Neural progenitor cell (in vitro differentiated cells): ENCODE data around the gene ZNF181. TPM values are rescaled to one million over a fixed set of nuclear protein-coding genes. Genes with fewer than 3 reads are reported as not detected.

Source experiments
- DNase-seq: peaks from one replicate; pipeline ENCODE4 v3.0.0-alpha.2; 2016; ENCODE audit warnings: low spot score
- H2AFZ ChIP-seq: fragments of 200-600 bp; sonication (generic); replicated peaks from 2 replicates; pipeline ENCODE4 v1.6.1; 2016; ENCODE audit warnings: antibody characterized with exemption
- H3F3A ChIP-seq: fragments of 200-600 bp; sonication (generic); 2 replicates; pipeline ENCODE4 v1.6.1; 2016; ENCODE audit warnings: antibody characterized with exemption, low read depth
- H3K27ac ChIP-seq: fragments of 200-600 bp; sonication (generic); 2 replicates; pipeline ENCODE4 v1.5.1; 2016; ENCODE audit warnings: mild to moderate bottlenecking
- H3K27me3 ChIP-seq: fragments of 200-600 bp; sonication (generic); 2 replicates; pipeline ENCODE4 v1.6.1; 2016; ENCODE audit warnings: mild to moderate bottlenecking, moderate library complexity
- H3K36me3 ChIP-seq: fragments of 200-600 bp; sonication (generic); 2 replicates; pipeline ENCODE4 v1.5.1; 2016
- H3K4me1 ChIP-seq: fragments of 200-600 bp; sonication (generic); 2 replicates; pipeline ENCODE4 v1.6.1; 2016; ENCODE audit warnings: mixed run types
- H3K4me2 ChIP-seq: fragments of 200-600 bp; sonication (generic); 2 replicates; pipeline ENCODE4 v1.6.1; 2016
- H3K4me3 ChIP-seq: fragments of 200-600 bp; sonication (generic); 2 replicates; pipeline ENCODE4 v1.5.1; 2016
- H3K79me2 ChIP-seq: fragments of 200-600 bp; sonication (generic); 2 replicates; pipeline ENCODE4 v1.6.1; 2016; ENCODE audit warnings: low read depth
- H3K9ac ChIP-seq: fragments of 200-600 bp; sonication (generic); 2 replicates; pipeline ENCODE4 v1.6.1; 2016
- H3K9me3 ChIP-seq: fragments of 200-600 bp; sonication (generic); 2 replicates; pipeline ENCODE4 v1.5.1; 2016; ENCODE audit warnings: low read depth
- H4K20me1 ChIP-seq: fragments of 200-600 bp; sonication (generic); 2 replicates; pipeline ENCODE4 v1.6.1; 2016; ENCODE audit warnings: low read depth
- H3K27ac Mint-ChIP-seq: 3 replicates; pipeline ENCODE4 v1.8.0; 2021; ENCODE audit warnings: mixed read lengths
- H3K27me3 Mint-ChIP-seq: 2 replicates; pipeline ENCODE4 v1.8.0; 2022; ENCODE audit warnings: low read depth, mild to moderate bottlenecking, inconsistent platforms, moderate library complexity, mixed read lengths; ENCODE audit not compliant: insufficient read depth
- H3K36me3 Mint-ChIP-seq: 3 replicates; pipeline ENCODE4 v1.8.0; 2021; ENCODE audit warnings: mixed read lengths
- H3K4me1 Mint-ChIP-seq: 3 replicates; pipeline ENCODE4 v1.8.0; 2021; ENCODE audit warnings: mixed read lengths
- H3K4me3 Mint-ChIP-seq: 3 replicates; pipeline ENCODE4 v1.8.0; 2021; ENCODE audit warnings: mild to moderate bottlenecking, moderate library complexity, mixed read lengths
- H3K9me3 Mint-ChIP-seq: 3 replicates; pipeline ENCODE4 v1.8.0; 2020; ENCODE audit warnings: mixed read lengths
- EZH2 ChIP-seq: fragments of 200-600 bp; sonication (generic); IDR thresholded peaks from 2 replicates; pipeline ENCODE4 v1.6.1; 2017; ENCODE audit warnings: antibody characterized with exemption, mild to moderate bottlenecking, moderate library complexity
- EZH2phosphoT487 ChIP-seq: fragments of 200-600 bp; sonication (generic); IDR thresholded peaks from 2 replicates; pipeline ENCODE4 v1.6.1; 2017; ENCODE audit warnings: antibody characterized with exemption
- total RNA-seq: library from RNA; depleted of rRNA; stranded (reverse); fragments of >200 nt; gene quantifications from 2 replicates; pipeline ENCODE4 v1.2.3, GENCODE V29; 2015; ENCODE audit warnings: low replicate concordance
- TF ChIP-seq, protein P1 (sequence below): fragments of 200-600 bp; sonication (generic); IDR thresholded peaks from 2 replicates; pipeline ENCODE4 v1.5.1; 2017; ENCODE audit warnings: antibody characterized with exemption, mild to moderate bottlenecking

Gene ZNF181
- total RNA-seq, 1 donor from 2014 or later = 20.2 TPM

DNA sequence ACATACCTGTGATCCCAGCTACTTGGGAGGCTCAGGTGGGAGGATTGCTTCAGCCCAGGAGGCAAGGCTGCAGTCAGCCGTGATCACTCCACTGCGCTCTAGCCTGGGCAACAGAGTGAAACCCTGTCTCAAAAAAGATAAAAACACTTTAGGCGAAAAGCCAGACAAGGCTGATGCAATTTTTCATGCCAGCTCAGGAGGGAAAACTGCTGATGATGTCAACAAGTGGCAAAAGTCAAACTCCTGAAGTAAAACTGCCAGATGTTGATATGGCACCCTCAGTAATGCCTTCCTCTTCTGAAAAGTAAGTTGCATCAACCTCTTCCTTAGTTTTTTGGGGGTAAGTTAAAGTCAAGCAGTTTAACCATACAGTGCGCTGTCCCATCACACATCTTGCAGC, 23.4 kb downstream of the ZNF181 start:
- Histone ChIP-seq H3K79me2 (no peaks in the 10 kb centered on the region), H3K9me3 (peaks cover 39% of the 10 kb centered on the region), H3K4me2 (no peak overlapping the region), H3K4me3 (no peak overlapping the region), H3K27ac (no peak overlapping the region), H3K36me3 (peaks cover 10% of the 10 kb centered on the region), H4K20me1 (no peaks in the 10 kb centered on the region), H2AFZ (no peak overlapping the region), H3K27me3 (no peaks in the 10 kb centered on the region), H3K4me1 (no peaks in the 10 kb centered on the region), H3F3A (no peaks in the 10 kb centered on the region), H3K9ac (no peak overlapping the region)
- Mint-ChIP-seq H3K36me3 (peaks cover 51% of the 10 kb centered on the region), H3K27ac (no peak overlapping the region), H3K27me3 (peaks cover 2% of the 10 kb centered on the region), H3K4me3 (no peak overlapping the region), H3K4me1 (no peaks in the 10 kb centered on the region), H3K9me3 (peaks cover 69% of the 10 kb centered on the region)
- TF ChIP-seq, protein P1, sequence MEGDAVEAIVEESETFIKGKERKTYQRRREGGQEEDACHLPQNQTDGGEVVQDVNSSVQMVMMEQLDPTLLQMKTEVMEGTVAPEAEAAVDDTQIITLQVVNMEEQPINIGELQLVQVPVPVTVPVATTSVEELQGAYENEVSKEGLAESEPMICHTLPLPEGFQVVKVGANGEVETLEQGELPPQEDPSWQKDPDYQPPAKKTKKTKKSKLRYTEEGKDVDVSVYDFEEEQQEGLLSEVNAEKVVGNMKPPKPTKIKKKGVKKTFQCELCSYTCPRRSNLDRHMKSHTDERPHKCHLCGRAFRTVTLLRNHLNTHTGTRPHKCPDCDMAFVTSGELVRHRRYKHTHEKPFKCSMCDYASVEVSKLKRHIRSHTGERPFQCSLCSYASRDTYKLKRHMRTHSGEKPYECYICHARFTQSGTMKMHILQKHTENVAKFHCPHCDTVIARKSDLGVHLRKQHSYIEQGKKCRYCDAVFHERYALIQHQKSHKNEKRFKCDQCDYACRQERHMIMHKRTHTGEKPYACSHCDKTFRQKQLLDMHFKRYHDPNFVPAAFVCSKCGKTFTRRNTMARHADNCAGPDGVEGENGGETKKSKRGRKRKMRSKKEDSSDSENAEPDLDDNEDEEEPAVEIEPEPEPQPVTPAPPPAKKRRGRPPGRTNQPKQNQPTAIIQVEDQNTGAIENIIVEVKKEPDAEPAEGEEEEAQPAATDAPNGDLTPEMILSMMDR = no peak
- no peak for TF ChIP-seq EZH2
- no peak for TF ChIP-seq EZH2phosphoT487
- DNase-seq = no peak

GRCh38 chr19:34759218-34759917, 25.3 kb downstream of the ZNF181 start:
- H4K20me1 ChIP-seq = no peaks in the 10 kb centered on the region
- peaks cover 60% of the 10 kb centered on the region for H3K36me3 Mint-ChIP-seq
- H3K27ac ChIP-seq = no peak overlapping the region
- DNase-seq = no peak
- no peak overlapping the region for H3K4me3 Mint-ChIP-seq
- no peaks in the 10 kb centered on the region for H3K79me2 ChIP-seq
- H3K36me3 ChIP-seq = peaks cover 20% of the 10 kb centered on the region
- no peaks in the 10 kb centered on the region for H3K27me3 ChIP-seq
- no peak for TF ChIP-seq EZH2
- TF ChIP-seq, protein P1 = no peak
- no peak for TF ChIP-seq EZH2phosphoT487
- peaks cover 71% of the 10 kb centered on the region for H3K9me3 Mint-ChIP-seq
- no peak overlapping the region for H2AFZ ChIP-seq
- H3K27ac Mint-ChIP-seq = no peak overlapping the region
- no peak overlapping the region for H3K4me3 ChIP-seq
- H3K4me1 Mint-ChIP-seq = no peaks in the 10 kb centered on the region
- no peaks in the 10 kb centered on the region for H3K4me1 ChIP-seq
- no peaks in the 10 kb centered on the region for H3F3A ChIP-seq
- H3K9ac ChIP-seq = no peak overlapping the region
- no peak overlapping the region for H3K4me2 ChIP-seq
- H3K9me3 ChIP-seq = peaks cover 44% of the 10 kb centered on the region
- H3K27me3 Mint-ChIP-seq = peaks cover 2% of the 10 kb centered on the region

DNA sequence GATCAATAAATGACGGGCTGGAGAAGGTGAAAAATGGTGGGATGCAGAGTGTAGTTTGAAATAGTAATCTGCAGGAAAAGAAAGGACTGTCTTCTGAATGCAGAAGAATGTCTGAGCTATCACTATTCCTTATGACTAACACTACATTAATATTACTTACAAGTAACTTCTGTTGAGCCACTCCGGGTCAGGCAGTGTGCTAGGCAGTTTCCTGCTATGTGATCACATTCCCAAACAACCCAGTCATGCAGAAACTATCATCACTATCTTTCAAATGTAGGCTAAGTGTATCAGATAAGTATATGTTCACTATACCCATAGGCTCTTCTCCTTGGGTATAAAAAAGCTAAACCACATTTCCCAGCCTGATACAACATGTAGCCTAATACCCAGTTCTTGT, 32.3 kb downstream of the ZNF181 start:
- peaks cover 74% of the 10 kb centered on the region for H3K36me3 Mint-ChIP-seq
- Histone ChIP-seq H3K4me2 (no peak overlapping the region), H3K79me2 (no peaks in the 10 kb centered on the region), H3K4me3 (no peak overlapping the region), H3K4me1 (no peaks in the 10 kb centered on the region), H3K9ac (no peak overlapping the region), H3F3A (no peaks in the 10 kb centered on the region), H3K27me3 (no peaks in the 10 kb centered on the region), H4K20me1 (no peaks in the 10 kb centered on the region), H3K27ac (no peak overlapping the region), H2AFZ (no peak overlapping the region), H3K36me3 (peaks cover 29% of the 10 kb centered on the region), H3K9me3 (peaks cover 12% of the 10 kb centered on the region)
- H3K9me3 Mint-ChIP-seq = peaks cover 32% of the 10 kb centered on the region
- no peaks in the 10 kb centered on the region for H3K27me3 Mint-ChIP-seq
- TF ChIP-seq EZH2phosphoT487 (no peak), EZH2 (no peak)
- TF ChIP-seq, protein P1 = no peak
- H3K4me3 Mint-ChIP-seq = no peak overlapping the region
- no peak overlapping the region for H3K27ac Mint-ChIP-seq
- H3K4me1 Mint-ChIP-seq = peaks cover 2% of the 10 kb centered on the region
- DNase-seq = no peak
